HepG2 (cell line): ENCODE measurements around the gene UNC93A. TPM values are rescaled to one million over a fixed set of nuclear protein-coding genes. Genes with fewer than 3 reads are reported as not detected.
A peak's percentile ranks its signal among the peaks of the same experiment; 100 is the strongest.

Experiments
- BRD4 ChIP-seq: sonication (generic); formaldehyde crosslinking; IDR thresholded peaks from 2 replicates; pipeline ENCODE4 v1.4.0; 2020; ENCODE audit warnings: missing genetic modification reagents
- CBX5 ChIP-seq: sonication (generic); formaldehyde crosslinking; IDR thresholded peaks from 2 replicates; pipeline ENCODE4 v1.4.0; 2020; ENCODE audit warnings: missing genetic modification reagents, borderline replicate concordance
- DMAP1 ChIP-seq: IDR thresholded peaks from 2 replicates; pipeline ENCODE4 v1.6.1; 2016
- ELF3 ChIP-seq: IDR thresholded peaks from 2 replicates; pipeline ENCODE4 v1.6.1; 2016; ENCODE audit warnings: missing genetic modification reagents, missing compliant biosample characterization
- ERF ChIP-seq: IDR thresholded peaks from 2 replicates; pipeline ENCODE4 v1.6.1; 2018; ENCODE audit warnings: missing biosample characterization, missing genetic modification reagents
- GATAD2A ChIP-seq: IDR thresholded peaks from 2 replicates; pipeline ENCODE4 v1.6.1; 2016
- HDAC2 ChIP-seq: sonication (generic); formaldehyde crosslinking; IDR thresholded peaks from 2 replicates; pipeline ENCODE4 v1.4.0; 2020; ENCODE audit warnings: missing genetic modification reagents
- HMG20A ChIP-seq: IDR thresholded peaks from 2 replicates; pipeline ENCODE4 v1.6.1; 2016; ENCODE audit warnings: borderline replicate concordance
- KLF12 ChIP-seq: sonication (generic); formaldehyde crosslinking; IDR thresholded peaks from 2 replicates; pipeline ENCODE4 v1.4.0; 2020; ENCODE audit warnings: missing genetic modification reagents, borderline replicate concordance
- KLF16 ChIP-seq, 2 experiments: sonication (generic) in 1 of 2; formaldehyde crosslinking in 1 of 2; IDR thresholded peaks; 2 replicates each; pipeline versions ENCODE4 v1.6.1 to v1.8.0; 2016 to 2023; ENCODE audit warnings: missing genetic modification reagents in 2 of 2, missing compliant biosample characterization in 1 of 2
- KMT2B ChIP-seq: IDR thresholded peaks from 2 replicates; pipeline ENCODE4 v1.6.1; 2016; ENCODE audit warnings: missing genetic modification reagents, missing compliant biosample characterization
- MIXL1 ChIP-seq: IDR thresholded peaks from 2 replicates; pipeline ENCODE4 v1.6.1; 2016
- MXD4 ChIP-seq: IDR thresholded peaks from 2 replicates; pipeline ENCODE4 v1.6.1; 2016; ENCODE audit warnings: mild to moderate bottlenecking, missing biosample characterization, missing genetic modification reagents
- MYC ChIP-seq: sonication (generic); formaldehyde crosslinking; IDR thresholded peaks from 2 replicates; pipeline ENCODE4 v1.9.0; 2021; ENCODE audit warnings: missing genetic modification reagents, borderline replicate concordance
- PHF8 ChIP-seq: sonication (generic); formaldehyde crosslinking; IDR thresholded peaks from 2 replicates; pipeline ENCODE4 v1.5.0; 2020; ENCODE audit warnings: missing genetic modification reagents
- RXRA ChIP-seq: sonication (generic); formaldehyde crosslinking; IDR thresholded peaks from 2 replicates; pipeline ENCODE4 v1.5.1; 2020; ENCODE audit warnings: missing genetic modification reagents
- SALL1 ChIP-seq: sonication (generic); formaldehyde crosslinking; IDR thresholded peaks from 2 replicates; pipeline ENCODE4 v1.8.0; 2022; ENCODE audit warnings: mild to moderate bottlenecking, missing genetic modification reagents
- SMC3 ChIP-seq: IDR thresholded peaks from 2 replicates; pipeline ENCODE4 v1.6.1; 2011; ENCODE audit warnings: low read length, improper control_type of control experiment
- SOX5 ChIP-seq: IDR thresholded peaks from 2 replicates; pipeline ENCODE4 v1.6.1; 2016; ENCODE audit warnings: borderline replicate concordance
- ZBTB25 ChIP-seq: IDR thresholded peaks from 2 replicates; pipeline ENCODE4 v1.6.1; 2018; ENCODE audit warnings: missing genetic modification reagents
- ZNF501 ChIP-seq: sonication (generic); formaldehyde crosslinking; IDR thresholded peaks from 2 replicates; pipeline ENCODE4 v1.5.1; 2020; ENCODE audit warnings: mild to moderate bottlenecking, moderate library complexity, missing genetic modification reagents
- ZNF609 ChIP-seq: sonication (generic); formaldehyde crosslinking; IDR thresholded peaks from 2 replicates; pipeline ENCODE4 v1.4.0; 2020; ENCODE audit warnings: mild to moderate bottlenecking, missing genetic modification reagents, borderline replicate concordance
- ZNF747 ChIP-seq: sonication (generic); formaldehyde crosslinking; IDR thresholded peaks from 2 replicates; pipeline ENCODE4 v1.8.1; 2023; ENCODE audit warnings: missing genetic modification reagents, mild to moderate bottlenecking, borderline replicate concordance
- polyA plus RNA-seq, 8 experiments: library from polyadenylated mRNA; depleted of rRNA in 3 of 8; stranded (reverse) in 7 of 8; unstranded in 1 of 8; fragments of >200 nt; fragmentation: Illumina TruSeq in 4 of 8; extraction: Trizol in 4 of 8; gene quantifications; 2 replicates each; pipeline versions ENCODE4 v1.2.1 to v1.2.3, GENCODE V29; 2011 to 2016; ENCODE audit warnings: low read depth in 4 of 8, missing spikeins in 1 of 8, mixed read lengths in 1 of 8; ENCODE audit not compliant: insufficient read depth in 1 of 8
- total RNA-seq, 5 experiments: library from RNA; depleted of rRNA; stranded (reverse); fragments of >200 nt; fragmentation: Illumina TruSeq; extraction: Trizol; gene quantifications; 2 replicates each; pipeline ENCODE4 v1.2.3, GENCODE V29; 2016; ENCODE audit warnings: low read depth in 1 of 5

UNC93A gene
- total and polyA plus RNA-seq, 2 of the 13 experiments (the other 11 are each of a cell fraction or from before 2014, with no cell fraction given): 11.0 to 42.7 TPM

GRCh38 chr6:167288591-167289225, 2.4 kb upstream of the UNC93A start (continued):
- TF ChIP-seq ZBTB25 (CRISPR knock-in tag): 0 out of 2 replicates have a peak, but pooled peaks have one; percentile 30
- peak in 1 of 2 experiments; percentile 71; a peak in 1 of 4 replicates for TF ChIP-seq KLF16 (CRISPR knock-in tag; IDR thresholded peaks at IDR 0.05)
- peak; percentile 73; the same call in 1 of the 2 replicates for TF ChIP-seq CBX5
- TF ChIP-seq HMG20A (CRISPR knock-in tag): peak; percentile 13; the same call in 1 of the 2 replicates
- TF ChIP-seq SOX5 (CRISPR knock-in tag): peak; percentile 44
- TF ChIP-seq MIXL1 (CRISPR knock-in tag): peak; percentile 35; the same call in 1 of the 2 replicates
- peak; percentile 46; the same call in 1 of the 2 replicates for TF ChIP-seq DMAP1
- TF ChIP-seq ERF: peak; percentile 72; the same call in 1 of the 2 replicates
- 0 out of 2 replicates have a peak, but pooled peaks have one; percentile 22 for TF ChIP-seq ZNF609 (CRISPR knock-in tag)
- TF ChIP-seq MXD4 (CRISPR knock-in tag): peak; percentile 77; the same call in 1 of the 2 replicates
- TF ChIP-seq ELF3: peak; percentile 84
- peak; percentile 72 for TF ChIP-seq GATAD2A
- peak; percentile 36; the same call in 1 of the 2 replicates for TF ChIP-seq RXRA (CRISPR knock-in tag)
- 0 out of 2 replicates have a peak, but pooled peaks have one; percentile 34 for TF ChIP-seq KMT2B
- TF ChIP-seq BRD4: 0 out of 2 replicates have a peak, but pooled peaks have one; percentile 59
- peak; percentile 57; the same call in 1 of the 2 replicates for TF ChIP-seq ZNF501 (CRISPR knock-in tag)
- TF ChIP-seq PHF8 (CRISPR knock-in tag): 0 out of 2 replicates have a peak, but pooled peaks have one; percentile 14
- TF ChIP-seq HDAC2 (CRISPR knock-in tag): 0 out of 2 replicates have a peak, but pooled peaks have one; percentile 53
- peak; percentile 95 for TF ChIP-seq SMC3
- TF ChIP-seq ZNF747 (CRISPR knock-in tag): peak; percentile 34; the same call in 1 of the 2 replicates
- TF ChIP-seq SALL1 (CRISPR knock-in tag): peak; percentile 64
- TF ChIP-seq MYC (CRISPR knock-in tag): peak; percentile 71
- TF ChIP-seq KLF12: peak; percentile 44; the same call in 1 of the 2 replicates
